GM19455 (cell line): ENCODE data around the gene WDR20.

Source experiments
- ATAC-seq: cut with Tn5 transposase; IDR thresholded peaks from one replicate; pipeline ENCODE4 v1.9.1; 2021; ENCODE audit not compliant: unreplicated experiment

WDR20 gene

DNA sequence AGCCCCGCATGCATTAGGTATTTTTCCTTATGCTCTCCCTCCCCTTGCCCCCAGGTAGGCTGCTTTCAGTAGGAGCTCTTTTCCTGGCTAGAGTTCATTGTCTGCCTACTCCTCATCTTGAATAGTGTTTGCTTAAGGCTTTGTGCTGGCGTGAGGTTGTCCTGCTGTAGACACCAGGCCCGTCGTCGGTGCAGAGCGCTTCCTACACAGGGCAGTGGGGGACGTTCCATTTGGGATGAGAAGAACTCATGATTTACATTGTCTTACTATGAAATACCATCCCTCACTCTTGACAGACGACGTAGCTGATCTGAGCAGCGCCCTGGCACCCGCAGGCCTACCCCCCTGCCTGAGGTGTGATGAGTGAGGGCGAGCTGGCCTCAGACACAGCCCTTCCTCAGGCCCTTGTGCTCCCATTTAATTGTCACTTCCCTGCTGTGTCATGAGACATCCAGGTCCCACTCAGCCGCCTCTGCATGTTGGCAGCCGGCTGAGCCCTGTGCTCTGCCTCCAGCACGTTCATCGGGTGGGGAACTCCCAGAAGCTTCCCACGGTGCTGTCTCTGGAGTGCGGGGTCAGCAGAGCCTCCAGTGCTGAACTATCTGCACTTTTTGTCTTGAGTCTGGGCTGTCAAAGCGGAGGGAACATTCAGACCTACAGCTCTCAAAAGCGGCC, 76.0 kb downstream of the WDR20 start:
- no peak for ATAC-seq

GRCh38 chr14:102217399-102217798, 77.7 kb downstream of the WDR20 start:
- no peak for ATAC-seq

DNA sequence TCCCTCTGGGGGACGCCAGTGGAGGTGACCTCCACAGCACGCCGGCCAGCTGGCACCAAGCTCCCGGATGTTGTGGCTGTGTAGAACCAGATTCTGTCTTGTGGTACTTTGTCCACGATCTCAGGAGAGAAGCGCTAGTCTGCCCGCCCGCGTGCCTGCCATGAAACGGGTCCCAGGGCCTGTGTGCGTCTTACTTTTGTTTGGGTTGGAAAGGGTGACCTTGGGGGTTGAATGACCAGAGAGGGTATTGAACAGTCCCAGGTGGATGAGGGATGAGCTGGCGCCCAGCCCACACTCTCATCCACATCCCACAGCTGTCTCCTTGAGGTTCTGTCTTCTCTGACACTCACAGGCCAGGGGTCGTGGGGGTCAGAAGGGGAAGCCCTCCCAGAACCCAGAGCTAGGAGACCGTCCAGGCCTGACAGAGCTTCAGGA, 78.3 kb downstream of the WDR20 start:
- no peak for ATAC-seq

DNA sequence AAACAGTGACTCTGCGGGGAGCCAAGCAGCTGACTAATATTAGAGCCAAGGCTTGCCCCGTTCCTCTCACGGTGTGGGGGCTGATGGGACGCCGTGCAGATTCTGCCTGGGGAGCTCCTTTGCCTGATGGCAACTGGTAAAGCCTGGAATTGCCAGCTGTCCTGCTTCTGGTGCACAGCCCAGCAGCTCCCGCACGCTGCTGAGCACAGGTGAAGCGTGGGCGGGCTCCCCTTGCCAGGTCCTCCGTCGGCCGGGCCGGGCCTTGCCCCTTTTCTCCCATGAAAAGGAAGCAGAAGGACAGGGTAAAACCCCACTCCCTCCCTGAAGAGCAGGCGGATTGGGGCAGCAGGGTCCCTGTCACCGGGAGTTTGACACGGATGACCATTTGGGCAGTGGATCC, 79.0 kb downstream of the WDR20 start:
- no peak for ATAC-seq

DNA sequence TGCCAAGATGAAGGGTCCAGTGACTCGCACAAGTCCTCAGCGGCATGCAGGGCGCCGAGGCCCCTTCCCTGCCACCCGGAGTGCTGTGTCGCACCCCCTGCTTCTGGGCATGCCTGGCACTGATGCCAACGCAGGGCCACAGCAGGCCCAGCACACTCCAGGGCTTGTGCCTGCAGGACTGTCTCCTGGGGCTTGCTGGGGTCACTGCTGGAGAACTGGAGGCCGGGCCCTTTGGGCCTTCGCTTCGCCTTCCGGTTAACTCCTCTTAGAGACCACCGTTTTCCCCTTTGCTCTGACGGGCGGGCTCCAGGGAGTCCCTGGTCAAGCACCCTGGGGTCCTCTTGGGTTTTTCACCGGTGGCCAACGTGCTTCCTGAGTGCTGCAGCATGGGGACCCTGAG, 79.6 kb downstream of the WDR20 start:
- ATAC-seq, result no peak

- ATAC-seq, result peak; percentile 82
These were observed 80.3 kb downstream of the WDR20 start for GRCh38 chr14:102220031-102220430.

- no peak for ATAC-seq
These were observed 81.3 kb downstream of the WDR20 start for GRCh38 chr14:102221026-102221425.

DNA sequence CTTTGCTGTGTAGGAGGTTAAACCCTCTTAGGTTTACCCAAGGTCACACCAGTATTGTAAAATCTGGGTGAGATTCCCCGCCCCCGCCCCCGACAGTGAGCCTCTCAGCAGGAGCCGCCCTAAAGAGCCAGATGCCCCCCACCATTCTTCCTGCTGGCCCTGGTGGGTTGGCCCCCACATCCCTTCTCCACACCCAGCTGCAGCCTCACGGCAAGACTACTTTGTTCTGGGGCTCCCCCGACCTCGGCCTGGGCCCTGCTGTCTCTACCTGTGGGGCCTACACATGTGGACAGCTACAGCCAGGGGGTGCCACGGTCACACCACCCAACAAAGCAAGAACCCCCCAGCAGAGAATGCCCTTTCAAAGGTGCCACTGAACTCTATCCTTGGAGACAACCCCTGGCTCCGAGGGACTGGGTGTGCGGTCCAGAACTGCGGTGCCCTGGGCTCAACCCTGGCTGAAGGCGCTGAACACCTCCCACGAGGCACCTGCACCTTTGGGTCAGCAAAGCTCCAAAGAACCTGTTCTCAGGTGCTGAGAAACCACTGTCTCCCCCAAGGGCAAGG, 82.4 kb downstream of the WDR20 start:
- ATAC-seq, result no peak

- ATAC-seq, result no peak
These were observed 83.1 kb downstream of the WDR20 start for GRCh38 chr14:102222751-102223150.

DNA sequence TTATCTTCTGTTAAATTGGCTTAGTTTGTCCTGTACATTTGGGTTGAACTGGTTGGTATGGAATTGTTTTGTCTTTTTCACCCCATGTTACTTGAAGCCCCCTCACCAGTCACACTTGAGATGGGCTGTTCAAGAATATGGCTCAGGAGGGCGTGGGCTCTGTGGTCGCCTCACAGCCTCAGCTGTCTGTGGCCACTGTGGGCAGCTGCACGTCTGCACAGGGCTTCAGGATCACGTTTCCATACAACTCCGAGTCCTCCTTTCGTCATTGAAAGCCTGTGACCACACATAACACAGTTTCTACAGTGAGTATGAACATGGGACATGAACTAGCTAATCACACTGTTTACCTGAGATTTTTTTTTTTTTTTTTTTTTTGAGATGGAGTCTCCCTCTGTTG, 84.0 kb downstream of the WDR20 start:
- no peak for ATAC-seq

- ATAC-seq, result no peak
These were observed 85.7 kb downstream of the WDR20 start for GRCh38 chr14:102225386-102225785.

GRCh38 chr14:102225936-102226335, 86.2 kb downstream of the WDR20 start:
- ATAC-seq, result no peak

GRCh38 chr14:102226356-102227125, 86.8 kb downstream of the WDR20 start:
- no peak for ATAC-seq

- no peak for ATAC-seq
These were observed 87.7 kb downstream of the WDR20 start for GRCh38 chr14:102227184-102227964.

DNA sequence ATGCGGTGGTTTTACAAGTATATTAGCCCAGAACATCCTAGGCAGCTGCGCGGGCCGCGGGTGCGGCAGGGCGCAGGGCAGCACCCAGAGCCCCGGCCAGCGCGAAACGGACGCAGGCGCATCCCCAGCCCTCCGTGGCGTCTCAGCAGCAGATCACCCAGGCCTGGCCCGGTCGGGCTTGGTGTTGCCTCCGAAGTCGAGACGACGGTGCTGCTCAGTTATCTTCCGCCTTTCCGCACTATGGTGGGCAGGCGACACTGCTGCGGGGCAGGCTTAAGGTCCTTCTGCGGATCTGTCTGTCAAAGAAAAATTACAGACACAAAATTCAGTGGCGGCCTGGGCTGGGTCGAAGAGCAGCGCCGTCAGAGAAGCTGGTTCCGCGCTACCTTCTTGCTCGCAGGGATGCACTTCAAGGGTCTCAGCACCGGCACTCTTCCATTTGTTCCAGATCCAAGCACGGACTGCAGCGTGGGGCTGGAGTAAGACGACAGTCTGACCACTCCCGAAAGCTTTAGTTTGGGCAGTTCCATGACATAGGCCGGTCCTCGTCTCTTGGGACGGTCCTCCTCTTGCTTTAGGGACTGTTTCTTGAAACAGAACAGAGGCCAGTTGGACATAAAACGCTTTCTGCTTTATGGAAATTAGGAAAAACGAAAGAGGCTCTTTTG, 89.5 kb downstream of the WDR20 start:
- no peak for ATAC-seq

- ATAC-seq, result no peak
These were observed 90.0 kb downstream of the WDR20 start for GRCh38 chr14:102229739-102230092.

DNA sequence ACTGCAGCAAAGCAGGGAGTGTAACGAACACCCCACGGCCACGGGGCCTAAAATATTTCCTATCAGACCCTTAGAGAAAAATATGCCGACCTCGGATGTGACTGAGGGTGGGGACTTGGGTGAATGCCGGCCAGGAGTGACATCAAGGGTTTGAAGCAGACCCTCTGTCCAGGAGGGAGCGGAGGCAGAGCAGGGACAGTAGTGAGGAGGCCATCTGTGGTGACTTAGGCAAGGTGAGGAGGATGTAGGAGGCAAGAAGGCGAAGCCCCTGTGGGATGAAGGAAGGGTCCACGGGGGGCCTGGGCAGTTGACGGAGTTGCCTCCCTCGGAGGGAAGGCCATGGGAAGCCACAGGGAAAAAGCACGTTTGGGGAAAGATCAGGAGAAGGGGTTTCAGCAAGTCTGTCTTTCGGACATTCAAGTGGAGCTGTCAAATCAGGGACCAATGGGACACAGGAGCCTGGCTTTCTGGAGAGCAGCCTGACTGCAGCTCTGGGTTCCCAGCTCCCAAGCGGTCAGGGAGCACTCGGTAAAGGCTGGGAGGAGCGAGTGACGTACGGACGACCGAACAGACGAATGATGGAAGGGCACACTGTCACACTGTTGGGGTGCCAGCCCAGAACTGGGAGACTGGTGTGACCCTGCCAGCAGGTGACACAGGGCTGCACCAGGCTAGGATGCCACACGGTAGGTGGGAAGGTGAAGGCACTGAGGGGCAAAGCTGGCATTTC, 90.9 kb downstream of the WDR20 start:
- ATAC-seq, result no peak

GRCh38 chr14:102231476-102232347, 92.0 kb downstream of the WDR20 start:
- no peak for ATAC-seq

- ATAC-seq, result no peak
These were observed 92.6 kb downstream of the WDR20 start for GRCh38 chr14:102232348-102232625.

- no peak for ATAC-seq
These were observed 93.4 kb downstream of the WDR20 start for GRCh38 chr14:102233081-102233480.
